Parathyroid adenoma (tissue), 2 donors: ENCODE data around the gene MIDN.

Experiments
- H2AFZ ChIP-seq: fragments of 300-600 bp; sonication (generic); one replicate; pipeline ENCODE4 v1.7.0; 2017; ENCODE audit warnings: antibody characterized with exemption, mild to moderate bottlenecking
- H3K27ac ChIP-seq: fragments of 300-600 bp; sonication (generic); one replicate; pipeline ENCODE4 v1.7.0; 2017
- H3K27me3 ChIP-seq: fragments of 300-600 bp; sonication (generic); one replicate; pipeline ENCODE4 v1.7.0; 2017; ENCODE audit warnings: low read length; ENCODE audit not compliant: control insufficient read depth, insufficient read depth
- H3K36me3 ChIP-seq: fragments of 300-600 bp; sonication (generic); one replicate; pipeline ENCODE4 v1.7.0; 2017; ENCODE audit warnings: low read length; ENCODE audit not compliant: control insufficient read depth, insufficient read depth
- H3K4me1 ChIP-seq: fragments of 300-600 bp; sonication (generic); one replicate; pipeline ENCODE4 v1.7.0; 2017; ENCODE audit warnings: control low read depth
- H3K4me2 ChIP-seq: fragments of 300-600 bp; sonication (generic); one replicate; pipeline ENCODE4 v1.7.0; 2017; ENCODE audit warnings: low read length
- H3K4me3 ChIP-seq: fragments of 300-600 bp; sonication (generic); one replicate; pipeline ENCODE4 v1.7.0; 2017; ENCODE audit warnings: low read depth, low read length
- H3K79me2 ChIP-seq: fragments of 300-600 bp; sonication (generic); one replicate; pipeline ENCODE4 v1.7.0; 2017; ENCODE audit warnings: control low read depth
- H3K9ac ChIP-seq: fragments of 300-600 bp; sonication (generic); one replicate; pipeline ENCODE4 v1.7.0; 2017; ENCODE audit warnings: mild to moderate bottlenecking
- H3K9me3 ChIP-seq: fragments of 300-600 bp; sonication (generic); one replicate; pipeline ENCODE4 v1.7.0; 2017; ENCODE audit warnings: low read length; ENCODE audit not compliant: control insufficient read depth
- CTCF ChIP-seq: fragments of 300-600 bp; sonication (generic); IDR thresholded peaks from one replicate; pipeline ENCODE4 v1.7.0; 2017; ENCODE audit warnings: antibody characterized with exemption, mild to moderate bottlenecking
- donor health status: primary hyperparathyroidism.

Gene MIDN

GRCh38 chr19:1224047-1224825 lies 24.1 kb upstream of the MIDN start:
- Histone ChIP-seq H3K27me3 (no peaks in the 10 kb centered on the region), H3K9me3 (no peaks in the 10 kb centered on the region), H3K27ac (no peak overlapping the region), H3K4me2 (no peak overlapping the region), H3K79me2 (peaks cover 43% of the 10 kb centered on the region), H3K36me3 (no peaks in the 10 kb centered on the region), H3K4me1 (no peaks in the 10 kb centered on the region), H3K9ac (no peak overlapping the region), H2AFZ (no peak overlapping the region), H3K4me3 (no peak overlapping the region)
- no peak for TF ChIP-seq CTCF

- Histone ChIP-seq H3K4me3 (no peak overlapping the region), H3K4me1 (no peaks in the 10 kb centered on the region), H3K79me2 (peaks cover 41% of the 10 kb centered on the region), H3K27me3 (no peaks in the 10 kb centered on the region), H3K36me3 (no peaks in the 10 kb centered on the region), H3K4me2 (no peak overlapping the region), H3K9ac (no peak overlapping the region), H3K9me3 (no peaks in the 10 kb centered on the region), H2AFZ (no peak overlapping the region), H3K27ac (no peak overlapping the region)
- TF ChIP-seq CTCF = no peak
Observed at GRCh38 chr19:1224847-1225246, 23.5 kb upstream of the MIDN start.

GRCh38 chr19:1225440-1226226 lies 22.8 kb upstream of the MIDN start:
- Histone ChIP-seq H3K79me2 (peaks cover 33% of the 10 kb centered on the region), H3K36me3 (no peaks in the 10 kb centered on the region), H2AFZ (no peak overlapping the region), H3K27me3 (no peaks in the 10 kb centered on the region), H3K9me3 (no peaks in the 10 kb centered on the region), H3K9ac (no peak overlapping the region), H3K4me3 (no peak overlapping the region), H3K4me2 (no peak overlapping the region), H3K4me1 (no peaks in the 10 kb centered on the region), H3K27ac (no peak overlapping the region)
- no peak for TF ChIP-seq CTCF

- Histone ChIP-seq H3K27me3 (no peaks in the 10 kb centered on the region), H3K4me3 (no peak overlapping the region), H3K9me3 (no peaks in the 10 kb centered on the region), H3K36me3 (no peaks in the 10 kb centered on the region), H2AFZ (no peak overlapping the region), H3K4me2 (no peak overlapping the region), H3K79me2 (peaks cover 28% of the 10 kb centered on the region), H3K9ac (no peak overlapping the region), H3K27ac (no peak overlapping the region), H3K4me1 (no peaks in the 10 kb centered on the region)
- no peak for TF ChIP-seq CTCF
Observed at GRCh38 chr19:1226227-1226518, 22.2 kb upstream of the MIDN start.
